MCF 10A (cell line): ENCODE results near the gene PPT1. TPM values are rescaled to one million over a fixed set of nuclear protein-coding genes. Genes with fewer than 3 reads are reported as not detected.
A peak's percentile ranks its signal among the peaks of the same experiment; 100 is the strongest.

Experiments used
- BruUV-seq: library from RNA; stranded (reverse); fragments of 400-500 nt; replicated peaks from 2 replicates; lab custom pipeline; 2021; lab: Mats Ljungman, UMichigan
- CTCF ChIA-PET: fragments of 300-600 bp; sonication (Branson Sonifier 250); formaldehyde crosslinking; extraction: SDS; loops from one replicate; lab custom pipeline; 2021; ENCODE audit warnings: antibody characterized with exemption, inconsistent platforms; lab: Yijun Ruan, JAX
- POLR2A ChIA-PET: fragments of 300-600, 350-650 bp; sonication (Branson Sonifier 250); formaldehyde crosslinking; extraction: SDS; loops from one replicate; lab custom pipeline; 2020; ENCODE audit warnings: antibody characterized with exemption, inconsistent platforms; lab: Yijun Ruan, JAX
- DNase-seq: peaks from one replicate; pipeline ENCODE4 v3.0.0-alpha.2; 2018; ENCODE audit not compliant: unreplicated experiment
- H3K27ac Mint-ChIP-seq: one replicate; pipeline ENCODE4 v1.8.0; 2022; ENCODE audit warnings: mild to moderate bottlenecking, low read depth, mixed read lengths; ENCODE audit not compliant: unreplicated experiment
- H3K27me3 Mint-ChIP-seq: one replicate; pipeline ENCODE4 v1.8.0; 2022; ENCODE audit warnings: mixed read lengths; ENCODE audit not compliant: insufficient read depth, unreplicated experiment
- H3K36me3 Mint-ChIP-seq: one replicate; pipeline ENCODE4 v1.8.0; 2022; ENCODE audit warnings: mild to moderate bottlenecking, moderate library complexity, mixed read lengths; ENCODE audit not compliant: insufficient read depth, unreplicated experiment
- H3K4me1 Mint-ChIP-seq: one replicate; pipeline ENCODE4 v1.8.0; 2022; ENCODE audit warnings: mixed read lengths; ENCODE audit not compliant: insufficient read depth, unreplicated experiment
- H3K4me3 Mint-ChIP-seq: one replicate; pipeline ENCODE4 v1.8.0; 2022; ENCODE audit warnings: mild to moderate bottlenecking, moderate library complexity, mixed read lengths; ENCODE audit not compliant: unreplicated experiment
- H3K9me3 Mint-ChIP-seq: one replicate; pipeline ENCODE4 v1.8.0; 2022; ENCODE audit warnings: mixed read lengths; ENCODE audit not compliant: unreplicated experiment
- CTCF ChIP-seq: fragments of 200-600 bp; IDR thresholded peaks from one replicate; pipeline ENCODE4 v1.8.0; 2022; ENCODE audit warnings: antibody characterized with exemption, mild to moderate bottlenecking; ENCODE audit not compliant: unreplicated experiment
- intact Hi-C: fragments of 100-400 bp; cut with micrococcal nuclease; formaldehyde crosslinking; loops from 2 replicates; pipeline ENCODE4 v1.14.1; 2022
- total RNA-seq: library from RNA; stranded (reverse); gene quantifications from 2 replicates; pipeline ENCODE4 v1.2.3, GENCODE V29; 2022

The PPT1 gene
- total RNA-seq, 1 experiment from 2014 or later: 55.4 TPM

DNA sequence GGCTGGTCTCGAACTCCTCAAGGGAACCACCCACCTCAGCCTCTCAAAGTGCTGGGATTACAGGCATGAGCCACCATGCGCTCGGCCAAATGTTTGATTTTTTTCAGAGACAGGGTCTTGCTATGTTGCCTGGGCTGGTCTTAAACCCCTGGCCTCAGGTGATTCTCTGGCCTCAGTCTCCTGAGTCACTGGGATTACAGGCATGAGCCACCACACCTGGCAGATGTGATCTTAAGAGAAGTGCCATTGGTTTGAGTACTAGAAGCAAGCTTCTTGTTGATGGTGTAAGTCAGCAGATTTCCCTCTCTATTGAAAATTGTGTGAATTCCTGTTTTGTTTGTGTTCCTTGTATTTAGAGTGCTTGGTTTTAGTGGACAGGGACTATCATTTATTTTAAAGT, 51.3 kb downstream of the PPT1 start:
- H3K27me3 Mint-ChIP-seq: no peaks in the 10 kb centered on the region
- ChIA-PET CTCF (no interaction called here), POLR2A (interaction anchor here (0.6 to 1.3 kb wide), 2 partner anchors 12 to 168 kb away, joined by 3 to 4 read pairs; no protein-coding TSS in a partner anchor)
- DNase-seq: no peak
- H3K4me1 Mint-ChIP-seq: peaks cover 25% of the 10 kb centered on the region
- H3K9me3 Mint-ChIP-seq: no peaks in the 10 kb centered on the region
- BruUV-seq: no TSS peak
- no peak overlapping the region for H3K27ac Mint-ChIP-seq
- no peak overlapping the region for H3K4me3 Mint-ChIP-seq
- TF ChIP-seq CTCF: no peak
- peaks cover 35% of the 10 kb centered on the region for H3K36me3 Mint-ChIP-seq
- intact Hi-C loops: no loop called here

GRCh38 chr1:40045182-40045581, 51.9 kb downstream of the PPT1 start:
- Mint-ChIP-seq H3K9me3 (no peaks in the 10 kb centered on the region), H3K27ac (no peak overlapping the region), H3K4me1 (peaks cover 23% of the 10 kb centered on the region), H3K4me3 (no peak overlapping the region), H3K36me3 (peaks cover 37% of the 10 kb centered on the region), H3K27me3 (no peaks in the 10 kb centered on the region)
- ChIA-PET CTCF (interaction anchor here (0.6 kb wide), 1 partner anchor 55 kb away, joined by 3 read pairs; no protein-coding TSS in a partner anchor), POLR2A (interaction anchor here (0.6 to 1.3 kb wide), 2 partner anchors 12 to 168 kb away, joined by 3 to 4 read pairs; no protein-coding TSS in a partner anchor)
- intact Hi-C loops: no loop called here
- no TSS peak for BruUV-seq
- DNase-seq: no peak
- no peak for TF ChIP-seq CTCF

GRCh38 chr1:40044110-40044509, 52.9 kb downstream of the PPT1 start:
- Mint-ChIP-seq H3K36me3 (peaks cover 47% of the 10 kb centered on the region), H3K27me3 (no peaks in the 10 kb centered on the region), H3K4me3 (no peak overlapping the region), H3K9me3 (no peaks in the 10 kb centered on the region), H3K27ac (no peak overlapping the region), H3K4me1 (peaks cover 17% of the 10 kb centered on the region)
- DNase-seq: no peak
- POLR2A ChIA-PET: no interaction called here
- no TSS peak for BruUV-seq
- CTCF ChIA-PET: no interaction called here
- intact Hi-C loops: no loop called here
- no peak for TF ChIP-seq CTCF

- no peak for DNase-seq
- no peak overlapping the region for H3K27ac Mint-ChIP-seq
- CTCF ChIA-PET: interaction anchor here (0.7 to 1.4 kb wide), 3 partner anchors 46 to 125 kb away, joined by 3 to 4 read pairs (median 3); no protein-coding TSS in a partner anchor
- H3K9me3 Mint-ChIP-seq: no peaks in the 10 kb centered on the region
- peaks cover 23% of the 10 kb centered on the region for H3K4me1 Mint-ChIP-seq
- POLR2A ChIA-PET: interaction anchor here (0.8 to 1.0 kb wide), 2 partner anchors 28 to 108 kb away, joined by 3 to 4 read pairs; no protein-coding TSS in a partner anchor
- intact Hi-C loops: no loop called here
- no TSS peak for BruUV-seq
- H3K4me3 Mint-ChIP-seq: peak overlapping the region; percentile 93
- H3K36me3 Mint-ChIP-seq: peaks cover 47% of the 10 kb centered on the region
- H3K27me3 Mint-ChIP-seq: no peaks in the 10 kb centered on the region
- TF ChIP-seq CTCF: no peak
Measured at GRCh38 chr1:40042341-40042740, 54.7 kb downstream of the PPT1 start.
